Neural progenitor cell (in vitro differentiated cells): ENCODE results near the gene TRIM38. TPM values are rescaled to one million over a fixed set of nuclear protein-coding genes. Genes with fewer than 3 reads are reported as not detected.
A peak's percentile ranks its signal among the peaks of the same experiment; 100 is the strongest.

ENCODE experiments used
- DNase-seq: peaks from one replicate; pipeline ENCODE4 v3.0.0-alpha.2; 2016; ENCODE audit warnings: low spot score
- H2AFZ ChIP-seq: fragments of 200-600 bp; sonication (generic); replicated peaks from 2 replicates; pipeline ENCODE4 v1.6.1; 2016; ENCODE audit warnings: antibody characterized with exemption
- H3F3A ChIP-seq: fragments of 200-600 bp; sonication (generic); 2 replicates; pipeline ENCODE4 v1.6.1; 2016; ENCODE audit warnings: antibody characterized with exemption, low read depth
- H3K27ac ChIP-seq: fragments of 200-600 bp; sonication (generic); 2 replicates; pipeline ENCODE4 v1.5.1; 2016; ENCODE audit warnings: mild to moderate bottlenecking
- H3K27me3 ChIP-seq: fragments of 200-600 bp; sonication (generic); 2 replicates; pipeline ENCODE4 v1.6.1; 2016; ENCODE audit warnings: mild to moderate bottlenecking, moderate library complexity
- H3K36me3 ChIP-seq: fragments of 200-600 bp; sonication (generic); 2 replicates; pipeline ENCODE4 v1.5.1; 2016
- H3K4me1 ChIP-seq: fragments of 200-600 bp; sonication (generic); 2 replicates; pipeline ENCODE4 v1.6.1; 2016; ENCODE audit warnings: mixed run types
- H3K4me2 ChIP-seq: fragments of 200-600 bp; sonication (generic); 2 replicates; pipeline ENCODE4 v1.6.1; 2016
- H3K4me3 ChIP-seq: fragments of 200-600 bp; sonication (generic); 2 replicates; pipeline ENCODE4 v1.5.1; 2016
- H3K79me2 ChIP-seq: fragments of 200-600 bp; sonication (generic); 2 replicates; pipeline ENCODE4 v1.6.1; 2016; ENCODE audit warnings: low read depth
- H3K9ac ChIP-seq: fragments of 200-600 bp; sonication (generic); 2 replicates; pipeline ENCODE4 v1.6.1; 2016
- H3K9me3 ChIP-seq: fragments of 200-600 bp; sonication (generic); 2 replicates; pipeline ENCODE4 v1.5.1; 2016; ENCODE audit warnings: low read depth
- H4K20me1 ChIP-seq: fragments of 200-600 bp; sonication (generic); 2 replicates; pipeline ENCODE4 v1.6.1; 2016; ENCODE audit warnings: low read depth
- H3K27ac Mint-ChIP-seq: 3 replicates; pipeline ENCODE4 v1.8.0; 2021; ENCODE audit warnings: mixed read lengths
- H3K27me3 Mint-ChIP-seq: 2 replicates; pipeline ENCODE4 v1.8.0; 2022; ENCODE audit warnings: low read depth, mild to moderate bottlenecking, inconsistent platforms, moderate library complexity, mixed read lengths; ENCODE audit not compliant: insufficient read depth
- H3K36me3 Mint-ChIP-seq: 3 replicates; pipeline ENCODE4 v1.8.0; 2021; ENCODE audit warnings: mixed read lengths
- H3K4me1 Mint-ChIP-seq: 3 replicates; pipeline ENCODE4 v1.8.0; 2021; ENCODE audit warnings: mixed read lengths
- H3K4me3 Mint-ChIP-seq: 3 replicates; pipeline ENCODE4 v1.8.0; 2021; ENCODE audit warnings: mild to moderate bottlenecking, moderate library complexity, mixed read lengths
- H3K9me3 Mint-ChIP-seq: 3 replicates; pipeline ENCODE4 v1.8.0; 2020; ENCODE audit warnings: mixed read lengths
- EZH2 ChIP-seq: fragments of 200-600 bp; sonication (generic); IDR thresholded peaks from 2 replicates; pipeline ENCODE4 v1.6.1; 2017; ENCODE audit warnings: antibody characterized with exemption, mild to moderate bottlenecking, moderate library complexity
- EZH2phosphoT487 ChIP-seq: fragments of 200-600 bp; sonication (generic); IDR thresholded peaks from 2 replicates; pipeline ENCODE4 v1.6.1; 2017; ENCODE audit warnings: antibody characterized with exemption
- total RNA-seq: library from RNA; depleted of rRNA; stranded (reverse); fragments of >200 nt; gene quantifications from 2 replicates; pipeline ENCODE4 v1.2.3, GENCODE V29; 2015; ENCODE audit warnings: low replicate concordance
- TF ChIP-seq, protein P1 (sequence below): fragments of 200-600 bp; sonication (generic); IDR thresholded peaks from 2 replicates; pipeline ENCODE4 v1.5.1; 2017; ENCODE audit warnings: antibody characterized with exemption, mild to moderate bottlenecking

Gene TRIM38
- total RNA-seq, 1 donor from 2014 or later: 0.30 TPM

DNA sequence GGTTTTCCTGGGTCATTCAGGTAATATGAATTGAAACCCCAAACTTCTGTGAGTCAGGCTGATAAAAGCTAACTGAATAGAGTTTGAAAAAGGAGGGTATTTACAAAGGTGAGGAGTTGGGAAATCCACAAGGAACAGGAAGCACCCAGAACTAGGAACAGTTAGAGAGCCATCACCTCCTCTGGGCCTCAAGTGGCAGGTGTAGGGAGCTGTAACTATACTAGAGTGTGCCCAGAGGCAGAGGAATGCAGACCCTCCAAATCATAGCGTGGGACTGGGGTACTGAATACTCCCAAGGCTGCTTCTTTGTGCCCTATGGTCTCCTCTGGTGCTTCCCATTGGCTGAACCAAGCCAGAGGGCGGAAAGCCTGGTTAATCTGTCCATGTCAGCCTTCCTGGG lies 18.3 kb downstream of the TRIM38 start:
- Histone ChIP-seq H3K79me2 (no peaks in the 10 kb centered on the region), H2AFZ (peak overlapping the region; percentile 3), H3K9ac (no peak overlapping the region), H3K27ac (no peak overlapping the region), H3K4me3 (no peak overlapping the region), H4K20me1 (no peaks in the 10 kb centered on the region), H3K27me3 (no peaks in the 10 kb centered on the region), H3K4me2 (no peak overlapping the region), H3K4me1 (peaks cover 5% of the 10 kb centered on the region), H3F3A (no peaks in the 10 kb centered on the region), H3K9me3 (no peaks in the 10 kb centered on the region), H3K36me3 (no peaks in the 10 kb centered on the region)
- H3K4me3 Mint-ChIP-seq: no peak overlapping the region
- no peaks in the 10 kb centered on the region for H3K27me3 Mint-ChIP-seq
- H3K4me1 Mint-ChIP-seq: peaks cover 3% of the 10 kb centered on the region
- no peaks in the 10 kb centered on the region for H3K9me3 Mint-ChIP-seq
- no peaks in the 10 kb centered on the region for H3K36me3 Mint-ChIP-seq
- no peak overlapping the region for H3K27ac Mint-ChIP-seq
- DNase-seq: peak; percentile 9
- TF ChIP-seq, protein P1, sequence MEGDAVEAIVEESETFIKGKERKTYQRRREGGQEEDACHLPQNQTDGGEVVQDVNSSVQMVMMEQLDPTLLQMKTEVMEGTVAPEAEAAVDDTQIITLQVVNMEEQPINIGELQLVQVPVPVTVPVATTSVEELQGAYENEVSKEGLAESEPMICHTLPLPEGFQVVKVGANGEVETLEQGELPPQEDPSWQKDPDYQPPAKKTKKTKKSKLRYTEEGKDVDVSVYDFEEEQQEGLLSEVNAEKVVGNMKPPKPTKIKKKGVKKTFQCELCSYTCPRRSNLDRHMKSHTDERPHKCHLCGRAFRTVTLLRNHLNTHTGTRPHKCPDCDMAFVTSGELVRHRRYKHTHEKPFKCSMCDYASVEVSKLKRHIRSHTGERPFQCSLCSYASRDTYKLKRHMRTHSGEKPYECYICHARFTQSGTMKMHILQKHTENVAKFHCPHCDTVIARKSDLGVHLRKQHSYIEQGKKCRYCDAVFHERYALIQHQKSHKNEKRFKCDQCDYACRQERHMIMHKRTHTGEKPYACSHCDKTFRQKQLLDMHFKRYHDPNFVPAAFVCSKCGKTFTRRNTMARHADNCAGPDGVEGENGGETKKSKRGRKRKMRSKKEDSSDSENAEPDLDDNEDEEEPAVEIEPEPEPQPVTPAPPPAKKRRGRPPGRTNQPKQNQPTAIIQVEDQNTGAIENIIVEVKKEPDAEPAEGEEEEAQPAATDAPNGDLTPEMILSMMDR: no peak
- TF ChIP-seq EZH2 (no peak), EZH2phosphoT487 (no peak)

DNA sequence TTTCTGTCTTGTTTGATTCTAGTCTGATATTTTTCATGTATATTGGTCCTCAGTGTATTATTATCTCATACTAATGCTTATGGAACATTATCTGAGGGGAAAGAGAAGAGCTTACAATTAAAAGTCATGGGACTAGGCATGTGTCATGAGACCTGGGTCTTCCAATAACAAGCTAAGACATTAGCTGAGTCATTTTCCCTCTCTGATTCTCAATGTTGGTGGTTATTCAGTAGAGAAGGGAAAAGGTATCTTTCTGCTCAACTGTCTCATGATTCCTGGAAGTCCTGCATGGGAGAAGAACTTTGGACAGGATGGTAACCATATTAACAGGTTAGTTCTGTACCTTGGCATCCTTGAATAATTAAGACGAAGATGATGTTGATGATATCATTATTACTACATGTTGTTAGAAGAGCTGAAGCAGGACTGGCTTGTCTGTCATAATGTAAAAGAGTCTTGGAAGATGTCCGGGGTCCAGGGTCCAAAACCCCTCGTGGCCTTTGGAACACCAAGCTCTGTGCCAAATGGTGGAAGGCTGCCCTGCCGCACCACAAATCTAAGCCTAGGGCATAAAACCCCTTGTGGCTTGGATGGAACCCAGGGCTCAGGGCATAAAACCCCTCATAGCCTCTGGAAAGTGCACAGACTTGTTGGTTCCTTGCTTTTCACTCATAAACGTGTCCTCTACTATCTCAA lies 19.1 kb downstream of the TRIM38 start:
- no peaks in the 10 kb centered on the region for H3K36me3 Mint-ChIP-seq
- H3K27ac ChIP-seq: no peak overlapping the region
- H3K4me1 ChIP-seq: peaks cover 8% of the 10 kb centered on the region
- TF ChIP-seq EZH2phosphoT487: no peak
- TF ChIP-seq EZH2: no peak
- TF ChIP-seq, protein P1: no peak
- no peaks in the 10 kb centered on the region for H3K27me3 Mint-ChIP-seq
- H4K20me1 ChIP-seq: no peaks in the 10 kb centered on the region
- no peak overlapping the region for H3K9ac ChIP-seq
- no peak overlapping the region for H3K4me3 Mint-ChIP-seq
- H3K4me3 ChIP-seq: no peak overlapping the region
- peaks cover 2% of the 10 kb centered on the region for H3F3A ChIP-seq
- no peaks in the 10 kb centered on the region for H3K27me3 ChIP-seq
- no peak overlapping the region for H3K4me2 ChIP-seq
- no peak for DNase-seq
- H2AFZ ChIP-seq: no peak overlapping the region
- H3K36me3 ChIP-seq: no peaks in the 10 kb centered on the region
- H3K9me3 Mint-ChIP-seq: no peaks in the 10 kb centered on the region
- no peaks in the 10 kb centered on the region for H3K79me2 ChIP-seq
- peaks cover 3% of the 10 kb centered on the region for H3K4me1 Mint-ChIP-seq
- no peak overlapping the region for H3K27ac Mint-ChIP-seq
- no peaks in the 10 kb centered on the region for H3K9me3 ChIP-seq

DNA sequence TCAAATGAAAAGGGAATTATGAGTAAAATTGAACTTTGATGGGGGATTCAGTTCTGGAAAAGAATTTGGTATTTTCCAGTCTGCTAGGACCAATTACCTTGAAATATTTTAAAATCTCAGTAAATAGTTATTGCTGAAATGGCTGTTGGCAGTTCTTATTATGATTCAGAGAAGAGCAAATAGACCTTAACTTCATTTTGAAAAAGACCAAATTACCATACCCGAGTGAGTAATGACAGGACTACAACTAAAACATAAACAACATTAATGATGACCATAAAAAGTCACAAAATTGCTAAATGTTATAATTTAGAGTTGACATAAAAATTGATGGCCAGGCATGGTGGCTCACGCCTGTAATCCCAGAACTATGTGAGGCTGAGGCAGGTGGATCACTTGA lies 21.7 kb downstream of the TRIM38 start:
- no peaks in the 10 kb centered on the region for H3K27me3 Mint-ChIP-seq
- H3K4me1 Mint-ChIP-seq: peaks cover 8% of the 10 kb centered on the region
- TF ChIP-seq EZH2phosphoT487 (no peak), EZH2 (no peak)
- TF ChIP-seq, protein P1: no peak

More for the DNA sequence above, 21.7 kb downstream of the TRIM38 start:
- Histone ChIP-seq H3K27me3 (no peaks in the 10 kb centered on the region), H3K4me2 (no peak overlapping the region), H3K9ac (no peak overlapping the region), H3K4me1 (peaks cover 19% of the 10 kb centered on the region), H4K20me1 (no peaks in the 10 kb centered on the region), H3K79me2 (no peaks in the 10 kb centered on the region), H2AFZ (no peak overlapping the region), H3F3A (peaks cover 6% of the 10 kb centered on the region), H3K9me3 (no peaks in the 10 kb centered on the region), H3K36me3 (no peaks in the 10 kb centered on the region), H3K27ac (no peak overlapping the region), H3K4me3 (no peak overlapping the region)
- DNase-seq: no peak
- Mint-ChIP-seq H3K27ac (no peak overlapping the region), H3K4me3 (no peak overlapping the region), H3K36me3 (no peaks in the 10 kb centered on the region), H3K9me3 (no peaks in the 10 kb centered on the region)
